Endometrium (tissue), 2 donors: Measurements from ENCODE around the gene TRPV3.
"Not testable (repeated sequence)": the region's sequence is repeated elsewhere in the genome, so short reads cannot be mapped to it uniquely, and the experiment has no call there.

Experiments
- FAIRE-seq: peaks from 2 replicates; lab custom pipeline; 2012; peaks lifted over from hg19 to GRCh38; lab: Jason Lieb, UNC
- donor health status: control.
- donor health status: control.

Gene TRPV3

GRCh38 chr17:3573246-3574100, 15.9 kb upstream of the TRPV3 start:
- no peak for FAIRE-seq

- FAIRE-seq: no peak
These were observed 14.6 kb upstream of the TRPV3 start for GRCh38 chr17:3572231-3572630.

GRCh38 chr17:3571043-3571900, 13.7 kb upstream of the TRPV3 start:
- FAIRE-seq: no peak

- no peak for FAIRE-seq
These were observed 12.0 kb upstream of the TRPV3 start for GRCh38 chr17:3569534-3570137.

GRCh38 chr17:3566551-3566950, 8.9 kb upstream of the TRPV3 start:
- FAIRE-seq: no peak

GRCh38 chr17:3565143-3565542, 7.5 kb upstream of the TRPV3 start:
- no peak for FAIRE-seq

- FAIRE-seq: not testable (repeated sequence)
These were observed 6.6 kb upstream of the TRPV3 start for GRCh38 chr17:3564241-3564640.

- no peak for FAIRE-seq
These were observed 1.6 kb upstream of the TRPV3 start for GRCh38 chr17:3559270-3559645.

GRCh38 chr17:3558603-3559269, 1.1 kb upstream of the TRPV3 start:
- FAIRE-seq: no peak

GRCh38 chr17:3556916-3557767, 470 bp downstream of the TRPV3 start:
- FAIRE-seq: no peak

- FAIRE-seq: no peak
These were observed 1.2 kb downstream of the TRPV3 start for GRCh38 chr17:3556239-3556915.

- no peak for FAIRE-seq
These were observed 2.3 kb downstream of the TRPV3 start for GRCh38 chr17:3555189-3555796.

GRCh38 chr17:3554440-3554839, 3.2 kb downstream of the TRPV3 start:
- no peak for FAIRE-seq

- FAIRE-seq: no peak
These were observed 3.9 kb downstream of the TRPV3 start for GRCh38 chr17:3553419-3554401.

- no peak for FAIRE-seq
These were observed 4.7 kb downstream of the TRPV3 start for GRCh38 chr17:3552916-3553315.

GRCh38 chr17:3551189-3551588, 6.4 kb downstream of the TRPV3 start:
- FAIRE-seq: no peak

GRCh38 chr17:3549610-3550162, 7.9 kb downstream of the TRPV3 start:
- no peak for FAIRE-seq

- FAIRE-seq: no peak
These were observed 10.0 kb downstream of the TRPV3 start for GRCh38 chr17:3547628-3548027.

GRCh38 chr17:3546997-3547396, 10.6 kb downstream of the TRPV3 start:
- no peak for FAIRE-seq
